H9 (cell line): ENCODE data around the gene S100A4. TPM values are rescaled to one million over a fixed set of nuclear protein-coding genes. Genes with fewer than 3 reads are reported as not detected.

Experiments used
- DNase-seq: peaks from one replicate; pipeline ENCODE4 v3.0.0-alpha.2; 2017
- H2AFZ ChIP-seq: one replicate; pipeline ENCODE4 v1.6.1; 2013; ENCODE audit warnings: mild to moderate bottlenecking, low read length, control low read depth, moderate library complexity
- H2AK5ac ChIP-seq: 2 replicates; pipeline ENCODE4 v1.6.1; 2013; ENCODE audit warnings: low read length, control low read depth, mixed read lengths; ENCODE audit not compliant: insufficient read length
- H2BK120ac ChIP-seq: one replicate; pipeline ENCODE4 v1.6.1; 2013; ENCODE audit warnings: low read depth, mild to moderate bottlenecking, low read length, control low read depth, inconsistent platforms; ENCODE audit not compliant: poor library complexity, severe bottlenecking
- H2BK12ac ChIP-seq: 2 replicates; pipeline ENCODE4 v1.6.1; 2013; ENCODE audit warnings: low read length, control low read depth, mixed read lengths, low read depth; ENCODE audit not compliant: insufficient read length
- H2BK15ac ChIP-seq: 2 replicates; pipeline ENCODE4 v1.6.1; 2013; ENCODE audit warnings: low read depth, low read length, control low read depth
- H2BK20ac ChIP-seq: one replicate; pipeline ENCODE4 v1.6.1; 2013; ENCODE audit warnings: low read depth, mild to moderate bottlenecking, low read length, control low read depth, inconsistent platforms; ENCODE audit not compliant: poor library complexity, severe bottlenecking
- H2BK5ac ChIP-seq: 2 replicates; pipeline ENCODE4 v1.6.1; 2013; ENCODE audit warnings: low read length, control low read depth, mixed read lengths; ENCODE audit not compliant: insufficient read length
- H3K14ac ChIP-seq: 2 replicates; pipeline ENCODE4 v1.6.1; 2013; ENCODE audit warnings: low read length, control low read depth; ENCODE audit not compliant: insufficient read depth
- H3K18ac ChIP-seq: 2 replicates; pipeline ENCODE4 v1.6.1; 2013; ENCODE audit warnings: low read depth, mild to moderate bottlenecking, mixed read lengths, low read length, control low read depth; ENCODE audit not compliant: insufficient read length
- H3K23ac ChIP-seq: 2 replicates; pipeline ENCODE4 v1.6.1; 2013; ENCODE audit warnings: low read length, control low read depth, mixed read lengths, low read depth; ENCODE audit not compliant: insufficient read length
- H3K23me2 ChIP-seq: 2 replicates; pipeline ENCODE4 v1.6.1; 2013; ENCODE audit warnings: low read depth, mild to moderate bottlenecking, mixed read lengths, low read length, control low read depth; ENCODE audit not compliant: insufficient read length, poor library complexity, severe bottlenecking
- H3K27ac ChIP-seq: 2 replicates; pipeline ENCODE4 v1.5.1; 2013; ENCODE audit warnings: low read length, control low read depth, mixed read lengths, low read depth; ENCODE audit not compliant: insufficient read length
- H3K27me3 ChIP-seq: 2 replicates; pipeline ENCODE4 v1.6.1; 2013; ENCODE audit warnings: low read length, control low read depth, inconsistent platforms; ENCODE audit not compliant: insufficient read depth
- H3K4ac ChIP-seq: 2 replicates; pipeline ENCODE4 v1.6.1; 2013; ENCODE audit warnings: low read depth, mild to moderate bottlenecking, control low read depth, inconsistent platforms, low read length, moderate library complexity
- H3K4me1 ChIP-seq: 2 replicates; pipeline ENCODE4 v1.6.1; 2013; ENCODE audit warnings: low read length, control low read depth, inconsistent platforms; ENCODE audit not compliant: insufficient read depth
- H3K4me2 ChIP-seq: 2 replicates; pipeline ENCODE4 v1.6.1; 2013; ENCODE audit warnings: low read length, control low read depth, mixed read lengths; ENCODE audit not compliant: insufficient read length, insufficient read depth
- H3K56ac ChIP-seq: 2 replicates; pipeline ENCODE4 v1.6.1; 2013; ENCODE audit warnings: low read depth, mild to moderate bottlenecking, mixed read lengths, low read length, control low read depth; ENCODE audit not compliant: insufficient read length
- H3K79me1 ChIP-seq: 2 replicates; pipeline ENCODE4 v1.6.1; 2013; ENCODE audit warnings: low read depth, mild to moderate bottlenecking, moderate library complexity, low read length, control low read depth, inconsistent platforms; ENCODE audit not compliant: insufficient read depth, poor library complexity, severe bottlenecking
- H3K79me2 ChIP-seq: 2 replicates; pipeline ENCODE4 v1.6.1; 2013; ENCODE audit warnings: low read length, control low read depth, inconsistent platforms; ENCODE audit not compliant: insufficient read depth
- H3K9ac ChIP-seq: 2 replicates; pipeline ENCODE4 v1.6.1; 2013; ENCODE audit warnings: low read length, control low read depth, mixed read lengths; ENCODE audit not compliant: insufficient read length; ENCODE audit errors: extremely low read depth
- H3K9me3 ChIP-seq: one replicate; pipeline ENCODE4 v1.6.1; 2013; ENCODE audit warnings: low read depth, low read length, inconsistent platforms; ENCODE audit not compliant: control insufficient read depth
- H3T11ph ChIP-seq: one replicate; pipeline ENCODE4 v1.6.1; 2013; ENCODE audit warnings: mild to moderate bottlenecking, low read length, control low read depth, inconsistent platforms
- H4K20me1 ChIP-seq: one replicate; pipeline ENCODE4 v1.6.1; 2013; ENCODE audit not compliant: control insufficient read depth, insufficient read length, insufficient read depth
- H4K5ac ChIP-seq: 2 replicates; pipeline ENCODE4 v1.6.1; 2013; ENCODE audit warnings: low read depth, mild to moderate bottlenecking, mixed read lengths, low read length, control low read depth; ENCODE audit not compliant: insufficient read length
- H4K8ac ChIP-seq: replicated peaks from 2 replicates; pipeline ENCODE4 v1.6.1; 2013; ENCODE audit warnings: low read length, control low read depth, mixed read lengths, low read depth; ENCODE audit not compliant: insufficient read length
- H4K91ac ChIP-seq: 2 replicates; pipeline ENCODE4 v1.6.1; 2013; ENCODE audit warnings: low read depth, mild to moderate bottlenecking, moderate library complexity, mixed read lengths, low read length, control low read depth; ENCODE audit not compliant: insufficient read length
- H3K27ac Mint-ChIP-seq, 3 experiments: 2 replicates in 2 of 3; 3 replicates in 1 of 3; pipeline ENCODE4 v1.8.0; 2020 to 2021; ENCODE audit warnings: mixed read lengths in 3 of 3, mild to moderate bottlenecking in 1 of 3, moderate library complexity in 1 of 3
- H3K27me3 Mint-ChIP-seq: 2 replicates; pipeline ENCODE4 v1.8.0; 2021; ENCODE audit warnings: low read depth, mild to moderate bottlenecking, moderate library complexity, mixed read lengths
- H3K36me3 Mint-ChIP-seq, 3 experiments: 2 replicates in 2 of 3; 3 replicates in 1 of 3; pipeline ENCODE4 v1.8.0; 2020 to 2021; ENCODE audit warnings: low read depth in 3 of 3, mixed read lengths in 3 of 3; ENCODE audit not compliant: insufficient read depth in 1 of 3
- H3K4me1 Mint-ChIP-seq, 2 experiments: 2 replicates each; pipeline ENCODE4 v1.8.0; 2020; ENCODE audit warnings: mixed read lengths in 2 of 2
- H3K4me3 Mint-ChIP-seq, 2 experiments: 2 replicates in 1 of 2; 3 replicates in 1 of 2; pipeline ENCODE4 v1.8.0; 2020 to 2021; ENCODE audit warnings: mild to moderate bottlenecking in 2 of 2, mixed read lengths in 2 of 2, moderate library complexity in 1 of 2
- H3K9me3 Mint-ChIP-seq, 2 experiments: 2 replicates in 1 of 2; 3 replicates in 1 of 2; pipeline ENCODE4 v1.8.0; 2020; ENCODE audit warnings: mild to moderate bottlenecking in 2 of 2, mixed read lengths in 2 of 2, moderate library complexity in 1 of 2
- WGBS: extraction: QIAGEN DNeasy Blood & Tissue Kit; methylation state at CpG from one replicate; pipeline ENCODE4 v1.1.7; 2013; ENCODE audit warnings: missing lambda C conversion rate, low lambda C conversion rate, mixed read lengths; ENCODE audit not compliant: insufficient read length; ENCODE audit errors: extremely low coverage; 5-methylcytosine and 5-hydroxymethylcytosine counted together
- total RNA-seq: library from RNA; stranded (reverse); gene quantifications from 2 replicates; pipeline ENCODE4 v1.2.1, GENCODE V29; 2021
- TF ChIP-seq, protein P1 (sequence below): fragments of 200-600 bp; sonication (generic); conservative IDR thresholded peaks from 3 replicates; pipeline ENCODE4 v1.8.0; 2021; ENCODE audit warnings: antibody characterized with exemption, mild to moderate bottlenecking

Gene S100A4
- total RNA-seq, 1 experiment from 2014 or later = 9.0 TPM

DNA sequence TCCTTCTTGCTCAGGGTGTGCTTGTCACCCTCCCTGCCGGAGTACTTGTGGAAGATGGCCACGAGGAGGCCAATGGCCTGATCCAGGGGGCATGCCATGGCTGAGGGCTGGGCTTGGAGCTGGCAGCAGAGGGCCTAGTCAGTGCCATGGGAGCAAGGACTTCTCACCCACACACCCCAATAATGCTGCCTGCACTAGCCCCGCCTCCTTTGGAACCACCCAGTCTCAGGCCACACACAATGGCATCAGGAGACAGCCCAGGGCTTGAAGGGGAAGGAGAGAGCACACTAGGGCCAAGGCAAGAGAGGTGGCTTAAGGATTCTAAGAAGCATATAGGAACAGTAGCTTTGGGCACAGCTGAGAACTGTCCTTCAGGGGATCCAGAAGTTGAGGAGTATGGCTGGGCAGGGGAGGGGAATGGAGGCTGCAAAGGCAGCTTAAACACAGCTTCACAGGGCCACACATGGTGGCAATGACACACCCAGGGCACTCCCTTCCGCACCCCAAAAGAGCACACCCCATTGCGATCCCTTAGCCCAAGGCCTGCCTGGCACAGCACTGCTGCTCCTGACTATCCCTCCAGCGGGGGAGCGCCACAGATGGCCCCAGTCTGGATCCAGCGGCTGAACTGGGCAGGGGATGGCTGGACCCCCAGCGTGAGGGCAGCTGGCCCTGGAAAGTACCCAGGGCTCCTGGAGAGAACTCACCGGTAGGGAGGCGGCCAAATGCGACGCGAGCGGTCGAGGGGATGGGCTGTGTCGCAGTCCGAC lies 10.2 kb downstream of the S100A4 start, which contains the start of gene S100A6:
S100A6 (minus strand) TSS at position 750 of the 770 bp plus-strand sequence; CDS start at position 98, 652 bp downstream.
- WGBS = no CpG with 5 or more reads among the region's 18 CpGs
- H3K4ac ChIP-seq = no peak within 1 kb of the TSS
- H2BK12ac ChIP-seq = no peak within 1 kb of the TSS
- Mint-ChIP-seq H3K27me3 (no peaks in the 10 kb centered on the region; the same call in 1 of the 2 replicates), H3K27ac (peak within 1 kb of the TSS in 1 of 3 experiments; percentile 40; a peak in 1 of 7 replicates), H3K4me1 (peaks cover 34 to 42% of the 10 kb centered on the region in 2 experiments), H3K36me3 (no peaks in the 10 kb centered on the region), H3K9me3 (no peaks in the 10 kb centered on the region), H3K4me3 (peak within 1 kb of the TSS in 1 of 2 experiments; percentile 68; a peak in 3 of 5 replicates)
- H3K56ac ChIP-seq = no peak within 1 kb of the TSS
- H3T11ph ChIP-seq = no peak within 1 kb of the TSS
- no peaks in the 10 kb centered on the region for H3K9me3 ChIP-seq
- no peak within 1 kb of the TSS for H3K9ac ChIP-seq
- no peak within 1 kb of the TSS for H4K91ac ChIP-seq
- TF ChIP-seq, protein P1, sequence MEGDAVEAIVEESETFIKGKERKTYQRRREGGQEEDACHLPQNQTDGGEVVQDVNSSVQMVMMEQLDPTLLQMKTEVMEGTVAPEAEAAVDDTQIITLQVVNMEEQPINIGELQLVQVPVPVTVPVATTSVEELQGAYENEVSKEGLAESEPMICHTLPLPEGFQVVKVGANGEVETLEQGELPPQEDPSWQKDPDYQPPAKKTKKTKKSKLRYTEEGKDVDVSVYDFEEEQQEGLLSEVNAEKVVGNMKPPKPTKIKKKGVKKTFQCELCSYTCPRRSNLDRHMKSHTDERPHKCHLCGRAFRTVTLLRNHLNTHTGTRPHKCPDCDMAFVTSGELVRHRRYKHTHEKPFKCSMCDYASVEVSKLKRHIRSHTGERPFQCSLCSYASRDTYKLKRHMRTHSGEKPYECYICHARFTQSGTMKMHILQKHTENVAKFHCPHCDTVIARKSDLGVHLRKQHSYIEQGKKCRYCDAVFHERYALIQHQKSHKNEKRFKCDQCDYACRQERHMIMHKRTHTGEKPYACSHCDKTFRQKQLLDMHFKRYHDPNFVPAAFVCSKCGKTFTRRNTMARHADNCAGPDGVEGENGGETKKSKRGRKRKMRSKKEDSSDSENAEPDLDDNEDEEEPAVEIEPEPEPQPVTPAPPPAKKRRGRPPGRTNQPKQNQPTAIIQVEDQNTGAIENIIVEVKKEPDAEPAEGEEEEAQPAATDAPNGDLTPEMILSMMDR = no peak
- no peaks in the 10 kb centered on the region; the same call in 1 of the 2 replicates for H3K27me3 ChIP-seq
- DNase-seq = no peak
- H2AK5ac ChIP-seq = no peak within 1 kb of the TSS
- no peaks in the 10 kb centered on the region for H3K79me2 ChIP-seq
- no peak within 1 kb of the TSS for H2BK15ac ChIP-seq
- no peaks in the 10 kb centered on the region for H4K20me1 ChIP-seq
- peaks cover 7% of the 10 kb centered on the region; the same call in 1 of the 2 replicates for H3K4me1 ChIP-seq
- no peak within 1 kb of the TSS for H2AFZ ChIP-seq
- peak within 1 kb of the TSS; percentile 44; the same call in 1 of the 2 replicates for H3K14ac ChIP-seq
- H3K23ac ChIP-seq = no peak within 1 kb of the TSS
- no peak within 1 kb of the TSS for H2BK20ac ChIP-seq
- H3K18ac ChIP-seq = no peak within 1 kb of the TSS
- peak within 1 kb of the TSS; percentile 36 for H3K4me2 ChIP-seq
- no peak within 1 kb of the TSS for H4K5ac ChIP-seq
- H2BK5ac ChIP-seq = no peak within 1 kb of the TSS
- H3K79me1 ChIP-seq = no peaks in the 10 kb centered on the region
- no peak within 1 kb of the TSS for H3K27ac ChIP-seq
- H4K8ac ChIP-seq = no peak within 1 kb of the TSS
- H2BK120ac ChIP-seq = no peak within 1 kb of the TSS
- no peaks in the 10 kb centered on the region for H3K23me2 ChIP-seq
